Measurements from ENCODE around the gene SETX. TPM values are rescaled to one million over a fixed set of nuclear protein-coding genes. Genes with fewer than 3 reads are reported as not detected.

SETX gene
- total RNA-seq, 1 experiment from 2014 or later, result 44.3 TPM

DNA sequence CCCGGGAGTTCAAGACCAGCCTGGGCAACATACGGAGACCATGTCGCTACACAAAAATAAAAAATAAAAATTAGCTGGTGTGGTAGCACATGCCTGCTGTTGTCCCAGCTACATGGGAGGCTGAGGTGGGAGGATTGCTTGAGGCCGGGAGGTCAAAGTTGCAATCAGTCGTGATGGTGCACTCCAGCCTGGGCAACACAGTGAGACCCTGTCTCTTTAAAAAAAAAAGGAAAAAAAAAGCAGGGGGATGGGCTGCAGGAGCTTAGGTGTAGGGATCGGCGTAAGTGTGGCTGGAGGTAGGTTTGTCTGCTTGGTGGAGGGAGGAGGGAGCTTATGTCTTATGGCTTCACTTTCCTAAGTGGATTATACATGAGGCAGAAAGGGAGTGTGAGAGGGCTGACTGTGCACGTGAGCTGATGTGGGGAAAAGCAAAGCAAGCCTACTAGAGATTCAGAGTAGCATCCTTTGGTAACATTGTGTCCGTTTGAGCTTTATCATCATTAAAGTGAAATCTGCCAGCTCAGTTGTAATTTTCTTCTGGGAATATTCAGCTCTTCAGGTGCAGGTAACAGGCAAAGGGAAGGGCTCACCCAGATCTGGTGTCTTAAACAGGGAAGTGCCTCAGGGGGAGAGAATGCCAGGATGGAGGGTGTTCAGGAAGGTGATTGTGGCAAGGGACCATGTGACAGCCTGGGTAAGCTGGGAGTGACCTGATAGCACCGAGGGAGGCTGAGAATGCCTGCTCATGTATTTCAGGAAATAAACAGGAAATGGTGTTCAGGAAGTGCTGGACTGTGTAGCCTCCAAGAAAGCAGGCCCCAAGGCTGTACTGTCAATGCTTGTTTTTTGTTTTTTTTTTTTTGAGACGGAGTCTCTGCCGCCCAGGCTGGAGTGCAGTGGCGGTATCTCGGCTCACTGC is 17.6 kb upstream of the SETX start:
- Histone ChIP-seq H2BK5ac (ENCODE audit: insufficient read length, low read length) (no peak overlapping the region), H3K4me2 (ENCODE audit: insufficient read depth, insufficient read length, low read length) (no peak overlapping the region), H2AK5ac (ENCODE audit: insufficient read length, low read length) (no peak overlapping the region), H4K20me1 (ENCODE audit: control insufficient read depth, insufficient read depth, insufficient read length) (no peaks in the 10 kb centered on the region), H2BK120ac (ENCODE audit: low read depth, low read length, poor library complexity, severe bottlenecking) (no peak overlapping the region), H3K27me3 (ENCODE audit: insufficient read depth, low read length) (no peaks in the 10 kb centered on the region), H3K4me1 (ENCODE audit: insufficient read depth, low read length) (no peaks in the 10 kb centered on the region), H4K91ac (ENCODE audit: insufficient read length, low read depth, low read length) (no peak overlapping the region), H2BK12ac (ENCODE audit: insufficient read length, low read depth, low read length) (no peak overlapping the region), H3K9ac (ENCODE audit: extremely low read depth, insufficient read length, low read length) (no peak overlapping the region), H3T11ph (ENCODE audit: low read length) (no peak overlapping the region), H3K79me2 (ENCODE audit: insufficient read depth, low read length) (no peaks in the 10 kb centered on the region), H3K56ac (ENCODE audit: insufficient read length, low read depth, low read length) (no peak overlapping the region), H3K9me3 (ENCODE audit: control insufficient read depth, low read depth, low read length) (peaks cover 4% of the 10 kb centered on the region), H3K14ac (ENCODE audit: insufficient read depth, low read length) (no peak overlapping the region), H2AFZ (ENCODE audit: low read length) (no peak overlapping the region), H3K79me1 (ENCODE audit: insufficient read depth, low read depth, low read length, poor library complexity, severe bottlenecking) (no peaks in the 10 kb centered on the region), H3K18ac (ENCODE audit: insufficient read length, low read depth, low read length) (no peak overlapping the region), H4K5ac (ENCODE audit: insufficient read length, low read depth, low read length) (no peak overlapping the region), H3K27ac (ENCODE audit: insufficient read length, low read depth, low read length) (no peak overlapping the region), H2BK20ac (ENCODE audit: low read depth, low read length, poor library complexity, severe bottlenecking) (no peak overlapping the region), H3K4ac (ENCODE audit: low read depth, low read length) (no peak overlapping the region), H4K8ac (replicated peaks; ENCODE audit: insufficient read length, low read depth, low read length) (no peak overlapping the region), H2BK15ac (ENCODE audit: low read depth, low read length) (no peak overlapping the region), H3K23me2 (ENCODE audit: insufficient read length, low read depth, low read length, poor library complexity, severe bottlenecking) (no peaks in the 10 kb centered on the region), H3K23ac (ENCODE audit: insufficient read length, low read depth, low read length) (no peak overlapping the region)
- no peaks in the 10 kb centered on the region; a peak in 1 of 7 replicates for H3K36me3 Mint-ChIP-seq (ENCODE audit: insufficient read depth in 1 of 3, low read depth in 3 of 3)
- H3K4me1 Mint-ChIP-seq, result peaks cover 2 to 3% of the 10 kb centered on the region in 2 experiments; a peak in 2 of 4 replicates
- H3K9me3 Mint-ChIP-seq, result no peaks in the 10 kb centered on the region
- TF ChIP-seq, protein P1, sequence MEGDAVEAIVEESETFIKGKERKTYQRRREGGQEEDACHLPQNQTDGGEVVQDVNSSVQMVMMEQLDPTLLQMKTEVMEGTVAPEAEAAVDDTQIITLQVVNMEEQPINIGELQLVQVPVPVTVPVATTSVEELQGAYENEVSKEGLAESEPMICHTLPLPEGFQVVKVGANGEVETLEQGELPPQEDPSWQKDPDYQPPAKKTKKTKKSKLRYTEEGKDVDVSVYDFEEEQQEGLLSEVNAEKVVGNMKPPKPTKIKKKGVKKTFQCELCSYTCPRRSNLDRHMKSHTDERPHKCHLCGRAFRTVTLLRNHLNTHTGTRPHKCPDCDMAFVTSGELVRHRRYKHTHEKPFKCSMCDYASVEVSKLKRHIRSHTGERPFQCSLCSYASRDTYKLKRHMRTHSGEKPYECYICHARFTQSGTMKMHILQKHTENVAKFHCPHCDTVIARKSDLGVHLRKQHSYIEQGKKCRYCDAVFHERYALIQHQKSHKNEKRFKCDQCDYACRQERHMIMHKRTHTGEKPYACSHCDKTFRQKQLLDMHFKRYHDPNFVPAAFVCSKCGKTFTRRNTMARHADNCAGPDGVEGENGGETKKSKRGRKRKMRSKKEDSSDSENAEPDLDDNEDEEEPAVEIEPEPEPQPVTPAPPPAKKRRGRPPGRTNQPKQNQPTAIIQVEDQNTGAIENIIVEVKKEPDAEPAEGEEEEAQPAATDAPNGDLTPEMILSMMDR (conservative IDR thresholded peaks at IDR 0.05), result no peak
- H3K27me3 Mint-ChIP-seq (ENCODE audit: low read depth), result no peaks in the 10 kb centered on the region; the same call in 1 of the 2 replicates
- peak overlapping the region in 1 of 3 experiments; percentile 69; a peak in 1 of 7 replicates for H3K27ac Mint-ChIP-seq
- no peak overlapping the region for H3K4me3 Mint-ChIP-seq
- no CpG with 5 or more reads among the region's 14 CpGs for whole genome bisulfite sequencing (ENCODE audit: extremely low coverage, insufficient read length, low lambda C conversion rate)
- no peak for DNase-seq
